Mesothelial cell of epicardium (in vitro differentiated cells): ENCODE measurements around the gene ERC1. TPM values are rescaled to one million over a fixed set of nuclear protein-coding genes. Genes with fewer than 3 reads are reported as not detected.

Experiments used
- DNase-seq, 2 experiments: peaks; one replicate each; pipeline ENCODE4 v3.0.0; 2021; ENCODE audit warnings: low spot score in 2 of 2; ENCODE audit not compliant: unreplicated experiment in 2 of 2
- H3K27ac Mint-ChIP-seq: 2 replicates; pipeline ENCODE4 v1.8.0; 2021; ENCODE audit warnings: mixed read lengths
- H3K27me3 Mint-ChIP-seq: 2 replicates; pipeline ENCODE4 v1.8.0; 2021; ENCODE audit warnings: low read depth, mixed read lengths
- H3K36me3 Mint-ChIP-seq: 2 replicates; pipeline ENCODE4 v1.8.0; 2021; ENCODE audit warnings: mixed read lengths
- H3K4me1 Mint-ChIP-seq: 2 replicates; pipeline ENCODE4 v1.8.0; 2021; ENCODE audit warnings: mixed read lengths
- H3K4me3 Mint-ChIP-seq: 2 replicates; pipeline ENCODE4 v1.8.0; 2021; ENCODE audit warnings: mild to moderate bottlenecking, moderate library complexity, mixed read lengths
- H3K9me3 Mint-ChIP-seq: 2 replicates; pipeline ENCODE4 v1.8.0; 2021; ENCODE audit warnings: mixed read lengths
- total RNA-seq: library from RNA; stranded (reverse); gene quantifications from 3 replicates; pipeline ENCODE4 v1.2.1, GENCODE V29; 2021
- TF ChIP-seq, protein P1 (sequence below): fragments of 200-600 bp; sonication (generic); IDR thresholded peaks from one replicate; pipeline ENCODE4 v1.5.0; 2021; ENCODE audit warnings: antibody characterized with exemption; ENCODE audit not compliant: unreplicated experiment

The ERC1 gene
- total RNA-seq, 1 donor from 2014 or later: 66.1 TPM

DNA sequence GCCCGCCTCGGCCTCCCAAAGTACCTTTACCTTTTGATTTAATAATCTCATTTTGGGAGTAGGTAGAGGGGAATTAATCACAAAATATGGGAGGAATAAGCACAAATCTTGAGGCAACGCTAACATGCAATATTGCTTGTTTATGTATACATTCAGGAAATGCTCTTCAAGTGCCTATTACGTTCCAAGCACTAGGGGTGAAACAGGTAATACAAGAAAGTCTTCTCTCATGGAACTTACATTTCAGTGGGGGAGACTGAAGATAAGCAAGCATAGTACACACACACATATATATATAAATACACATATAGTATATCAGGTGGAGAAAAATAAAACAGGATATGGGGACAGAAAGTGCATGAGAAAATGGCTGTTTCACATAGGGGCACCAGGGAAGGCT is 19.0 kb upstream of the ERC1 start:
- no peak overlapping the region for H3K4me3 Mint-ChIP-seq
- peaks cover 15% of the 10 kb centered on the region for H3K4me1 Mint-ChIP-seq
- DNase-seq: no peak
- TF ChIP-seq, protein P1, sequence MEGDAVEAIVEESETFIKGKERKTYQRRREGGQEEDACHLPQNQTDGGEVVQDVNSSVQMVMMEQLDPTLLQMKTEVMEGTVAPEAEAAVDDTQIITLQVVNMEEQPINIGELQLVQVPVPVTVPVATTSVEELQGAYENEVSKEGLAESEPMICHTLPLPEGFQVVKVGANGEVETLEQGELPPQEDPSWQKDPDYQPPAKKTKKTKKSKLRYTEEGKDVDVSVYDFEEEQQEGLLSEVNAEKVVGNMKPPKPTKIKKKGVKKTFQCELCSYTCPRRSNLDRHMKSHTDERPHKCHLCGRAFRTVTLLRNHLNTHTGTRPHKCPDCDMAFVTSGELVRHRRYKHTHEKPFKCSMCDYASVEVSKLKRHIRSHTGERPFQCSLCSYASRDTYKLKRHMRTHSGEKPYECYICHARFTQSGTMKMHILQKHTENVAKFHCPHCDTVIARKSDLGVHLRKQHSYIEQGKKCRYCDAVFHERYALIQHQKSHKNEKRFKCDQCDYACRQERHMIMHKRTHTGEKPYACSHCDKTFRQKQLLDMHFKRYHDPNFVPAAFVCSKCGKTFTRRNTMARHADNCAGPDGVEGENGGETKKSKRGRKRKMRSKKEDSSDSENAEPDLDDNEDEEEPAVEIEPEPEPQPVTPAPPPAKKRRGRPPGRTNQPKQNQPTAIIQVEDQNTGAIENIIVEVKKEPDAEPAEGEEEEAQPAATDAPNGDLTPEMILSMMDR: no peak
- peaks cover 8% of the 10 kb centered on the region for H3K36me3 Mint-ChIP-seq
- H3K27me3 Mint-ChIP-seq: no peaks in the 10 kb centered on the region
- no peaks in the 10 kb centered on the region for H3K9me3 Mint-ChIP-seq
- H3K27ac Mint-ChIP-seq: no peak overlapping the region

DNA sequence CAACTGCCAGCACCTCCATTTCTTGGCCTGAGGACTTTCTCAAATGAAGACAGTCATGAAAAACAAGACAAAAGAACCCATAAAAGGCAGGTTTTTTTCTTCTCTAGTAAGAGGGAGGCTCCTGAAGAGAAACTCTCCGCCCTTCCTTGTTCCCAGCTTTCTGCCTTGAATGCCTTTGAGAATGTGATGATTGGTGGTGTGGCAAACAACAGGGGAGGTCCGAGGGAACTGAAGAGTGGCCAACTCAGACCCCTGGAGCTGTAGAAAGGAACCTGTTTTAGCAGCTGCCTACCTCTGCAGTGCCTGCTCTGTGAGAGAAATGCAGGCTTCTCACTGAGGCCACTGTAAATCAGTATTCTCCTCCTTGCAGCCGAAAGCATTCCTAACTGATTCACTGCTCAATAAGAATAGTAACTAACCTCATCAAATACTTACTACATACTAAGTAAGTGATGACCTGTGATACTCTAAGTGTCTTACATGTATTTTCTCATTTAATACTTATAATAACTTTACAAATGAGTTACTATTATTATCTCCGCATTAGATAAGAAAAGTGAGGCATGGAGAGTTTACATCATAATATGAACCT is 16.7 kb upstream of the ERC1 start:
- Mint-ChIP-seq H3K36me3 (peaks cover 10% of the 10 kb centered on the region), H3K27me3 (no peaks in the 10 kb centered on the region), H3K27ac (no peak overlapping the region), H3K4me3 (no peak overlapping the region), H3K4me1 (peaks cover 4% of the 10 kb centered on the region), H3K9me3 (no peaks in the 10 kb centered on the region)
- DNase-seq: no peak
- TF ChIP-seq, protein P1: no peak

DNA sequence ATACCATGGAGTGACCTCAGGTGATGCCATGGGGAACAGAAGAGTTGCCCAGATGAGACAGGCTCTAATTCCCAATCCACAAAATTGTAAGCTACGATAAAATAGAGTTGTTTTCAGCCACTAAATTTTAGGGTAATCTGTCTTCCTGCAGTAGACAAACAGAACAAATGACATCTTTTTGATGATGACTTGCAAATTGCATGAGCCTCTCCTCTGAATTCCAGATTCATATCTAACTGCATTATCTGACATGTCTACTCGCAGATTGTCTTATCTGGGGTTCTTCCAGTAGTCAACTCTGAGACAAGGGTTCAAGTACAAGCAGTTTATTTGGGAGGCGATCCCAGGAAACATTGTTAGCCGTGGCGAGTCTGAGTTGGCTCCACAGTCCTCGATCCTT is 14.4 kb upstream of the ERC1 start:
- TF ChIP-seq, protein P1: no peak
- Mint-ChIP-seq H3K4me3 (no peak overlapping the region), H3K4me1 (no peaks in the 10 kb centered on the region), H3K9me3 (no peaks in the 10 kb centered on the region), H3K36me3 (peaks cover 10% of the 10 kb centered on the region), H3K27ac (no peak overlapping the region), H3K27me3 (no peaks in the 10 kb centered on the region)
- DNase-seq: no peak

DNA sequence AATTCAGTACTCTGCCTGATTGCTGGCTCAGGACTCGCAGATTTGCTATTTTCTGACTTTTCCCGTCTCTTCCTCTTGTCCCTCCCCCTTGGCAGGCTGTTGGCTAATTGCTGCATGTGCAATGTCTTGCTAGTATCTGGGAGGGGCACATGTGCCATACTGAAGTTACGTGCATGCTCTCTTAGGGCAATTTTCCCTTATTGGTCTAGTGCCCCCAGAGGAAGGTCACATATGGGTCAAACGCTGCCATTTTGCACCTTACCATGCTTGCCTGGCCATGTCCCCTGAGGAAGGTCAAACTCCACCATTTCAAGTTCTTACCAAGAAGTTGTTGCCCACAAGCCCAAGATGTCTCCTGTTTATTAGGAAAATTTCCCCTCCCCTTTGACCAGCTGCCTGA is 13.9 kb upstream of the ERC1 start:
- H3K27me3 Mint-ChIP-seq: no peaks in the 10 kb centered on the region
- no peak overlapping the region for H3K4me3 Mint-ChIP-seq
- H3K4me1 Mint-ChIP-seq: no peaks in the 10 kb centered on the region
- H3K36me3 Mint-ChIP-seq: peaks cover 10% of the 10 kb centered on the region
- no peak for DNase-seq
- TF ChIP-seq, protein P1: no peak
- no peaks in the 10 kb centered on the region for H3K9me3 Mint-ChIP-seq
- H3K27ac Mint-ChIP-seq: no peak overlapping the region

DNA sequence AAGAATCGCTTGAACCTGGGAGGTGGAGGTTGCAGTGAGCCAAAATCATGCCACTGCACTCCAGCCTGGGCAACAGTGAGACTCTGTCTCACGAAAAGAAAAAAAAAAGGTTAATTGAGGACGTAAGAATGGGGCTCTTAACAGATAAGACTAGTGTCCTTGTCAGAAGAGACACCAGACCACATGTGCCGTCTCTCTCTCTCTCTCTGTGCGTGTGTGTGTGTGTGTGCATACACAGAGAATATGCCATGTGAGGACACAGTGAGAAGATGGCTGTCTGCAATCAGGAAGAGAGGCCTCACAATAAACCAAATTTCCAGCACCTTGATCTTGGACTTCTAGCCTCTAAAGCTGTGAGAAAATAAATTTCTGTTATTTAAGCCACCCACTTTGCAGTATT is 11.7 kb upstream of the ERC1 start:
- Mint-ChIP-seq H3K4me3 (no peak overlapping the region), H3K9me3 (peaks cover 2% of the 10 kb centered on the region), H3K4me1 (no peaks in the 10 kb centered on the region), H3K27ac (no peak overlapping the region), H3K27me3 (no peaks in the 10 kb centered on the region), H3K36me3 (peaks cover 13% of the 10 kb centered on the region)
- TF ChIP-seq, protein P1: no peak
- DNase-seq: no peak
